GM10266 (cell line): ENCODE data around the gene DLK2.

Source experiments
- DNase-seq: peaks from one replicate; pipeline ENCODE4 v3.0.0; 2012; ENCODE audit errors: extremely low spot score
- TF ChIP-seq, protein P1 (sequence below): IDR thresholded peaks from 2 replicates; pipeline ENCODE4 v1.5.1; 2012; ENCODE audit warnings: mild to moderate bottlenecking, low read depth; ENCODE audit not compliant: control insufficient read depth, insufficient read depth; ENCODE audit errors: missing control alignments

DLK2 gene

DNA sequence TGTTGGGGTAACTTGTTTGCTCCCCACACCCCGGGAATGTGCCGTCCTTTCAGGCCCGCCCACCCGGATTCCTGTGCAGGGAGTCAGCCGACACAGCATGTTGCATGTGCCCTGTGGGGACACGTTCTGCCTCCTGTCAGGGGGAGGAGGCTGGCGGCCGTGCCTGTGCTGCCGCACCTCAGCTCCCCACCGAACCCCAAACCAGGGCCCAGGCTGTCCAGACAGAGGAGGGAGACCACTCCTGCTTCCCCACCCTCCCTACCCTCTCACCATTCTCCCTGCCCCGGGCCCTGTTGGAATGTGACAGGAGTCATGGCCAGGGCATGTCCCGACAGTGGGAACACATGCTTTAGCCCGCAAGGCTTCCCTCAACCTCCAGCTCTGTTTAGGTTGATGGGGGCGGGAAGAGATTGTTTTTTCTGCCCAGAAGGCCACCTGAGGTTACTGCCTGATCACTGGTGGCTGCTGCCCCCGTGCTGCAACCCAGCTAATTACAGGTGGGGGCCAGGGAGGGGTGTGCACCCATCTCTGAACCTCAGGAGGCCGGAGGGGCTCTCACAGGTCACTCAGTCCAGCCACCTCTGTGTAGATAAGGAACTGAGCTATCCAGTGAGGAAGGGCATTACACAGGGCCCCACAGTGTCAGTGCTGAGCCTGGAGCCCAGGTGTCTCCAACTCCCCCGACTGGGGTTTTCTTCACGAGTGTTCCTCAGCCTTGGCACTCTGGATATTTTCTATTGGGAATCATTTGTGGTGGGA lies 41.2 kb upstream of the DLK2 start:
- no peak for DNase-seq
- TF ChIP-seq, protein P1, sequence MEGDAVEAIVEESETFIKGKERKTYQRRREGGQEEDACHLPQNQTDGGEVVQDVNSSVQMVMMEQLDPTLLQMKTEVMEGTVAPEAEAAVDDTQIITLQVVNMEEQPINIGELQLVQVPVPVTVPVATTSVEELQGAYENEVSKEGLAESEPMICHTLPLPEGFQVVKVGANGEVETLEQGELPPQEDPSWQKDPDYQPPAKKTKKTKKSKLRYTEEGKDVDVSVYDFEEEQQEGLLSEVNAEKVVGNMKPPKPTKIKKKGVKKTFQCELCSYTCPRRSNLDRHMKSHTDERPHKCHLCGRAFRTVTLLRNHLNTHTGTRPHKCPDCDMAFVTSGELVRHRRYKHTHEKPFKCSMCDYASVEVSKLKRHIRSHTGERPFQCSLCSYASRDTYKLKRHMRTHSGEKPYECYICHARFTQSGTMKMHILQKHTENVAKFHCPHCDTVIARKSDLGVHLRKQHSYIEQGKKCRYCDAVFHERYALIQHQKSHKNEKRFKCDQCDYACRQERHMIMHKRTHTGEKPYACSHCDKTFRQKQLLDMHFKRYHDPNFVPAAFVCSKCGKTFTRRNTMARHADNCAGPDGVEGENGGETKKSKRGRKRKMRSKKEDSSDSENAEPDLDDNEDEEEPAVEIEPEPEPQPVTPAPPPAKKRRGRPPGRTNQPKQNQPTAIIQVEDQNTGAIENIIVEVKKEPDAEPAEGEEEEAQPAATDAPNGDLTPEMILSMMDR: peak; percentile 62

DNA sequence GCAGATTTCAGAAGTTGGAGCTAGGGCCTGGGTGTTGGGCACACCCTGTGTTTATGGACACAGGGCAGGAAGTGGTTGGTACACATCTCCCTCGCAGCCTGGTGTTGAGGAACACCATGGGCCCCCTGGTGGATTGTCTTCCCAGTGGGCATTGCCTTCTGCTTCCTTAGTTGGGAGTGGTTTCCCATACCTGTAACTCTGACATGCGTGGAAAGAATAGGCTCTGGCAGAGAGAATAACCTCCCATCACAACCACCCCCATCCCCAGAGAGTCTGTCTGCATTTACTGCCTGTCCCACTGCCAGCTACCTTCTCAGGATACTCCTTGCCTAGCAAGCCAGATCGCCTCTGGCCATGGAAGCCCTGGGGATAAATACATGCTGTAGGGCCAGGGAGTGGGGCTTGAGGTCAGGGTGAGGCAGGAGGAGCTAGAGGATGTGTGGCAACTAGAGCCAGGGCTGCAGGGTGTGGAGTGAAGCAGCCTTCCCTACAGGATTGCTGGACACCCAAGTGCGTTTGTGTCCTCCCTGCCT lies 40.1 kb upstream of the DLK2 start:
- DNase-seq: no peak
- TF ChIP-seq, protein P1: no peak

DNA sequence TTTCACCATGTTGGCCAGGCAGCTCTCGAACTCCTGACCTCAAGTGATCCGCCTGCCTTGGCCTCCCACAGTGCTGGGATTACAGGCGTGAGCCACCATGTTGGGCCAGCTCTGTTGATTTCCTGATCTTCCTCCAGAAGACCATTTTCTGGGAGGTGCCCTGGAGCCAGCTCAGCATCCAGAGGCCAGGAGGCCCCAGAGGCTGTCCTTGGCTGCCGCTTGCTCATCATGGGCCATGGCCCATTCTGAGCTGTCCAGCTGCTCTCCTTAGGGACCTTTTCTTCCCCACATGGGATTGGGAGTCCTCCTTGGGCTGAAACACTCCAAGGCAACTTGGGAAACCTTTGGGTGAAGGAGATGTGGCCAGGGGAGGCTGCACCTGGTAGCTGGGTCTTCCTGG lies 39.4 kb upstream of the DLK2 start:
- TF ChIP-seq, protein P1: no peak
- DNase-seq: no peak

DNA sequence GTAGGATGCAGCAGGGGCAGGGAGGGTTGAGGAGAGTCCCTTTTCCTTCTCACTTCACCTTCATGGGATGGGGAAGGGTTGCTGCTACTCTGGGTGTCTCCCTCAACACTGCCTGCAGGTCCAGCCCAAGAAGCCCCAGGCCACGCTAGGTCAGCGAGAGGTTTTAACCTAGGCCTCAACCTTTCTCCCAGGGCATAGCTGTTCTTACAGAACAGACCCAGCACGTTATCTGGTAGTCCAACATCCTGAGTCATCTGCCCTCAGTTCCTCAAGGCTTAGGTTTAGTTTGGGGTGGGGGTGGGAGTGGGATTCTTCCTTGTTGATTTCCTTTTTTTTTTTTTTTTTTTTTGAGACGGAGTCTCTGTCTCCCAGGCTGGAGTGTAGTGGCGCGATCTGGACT lies 39.0 kb upstream of the DLK2 start:
- TF ChIP-seq, protein P1: no peak
- DNase-seq: no peak

DNA sequence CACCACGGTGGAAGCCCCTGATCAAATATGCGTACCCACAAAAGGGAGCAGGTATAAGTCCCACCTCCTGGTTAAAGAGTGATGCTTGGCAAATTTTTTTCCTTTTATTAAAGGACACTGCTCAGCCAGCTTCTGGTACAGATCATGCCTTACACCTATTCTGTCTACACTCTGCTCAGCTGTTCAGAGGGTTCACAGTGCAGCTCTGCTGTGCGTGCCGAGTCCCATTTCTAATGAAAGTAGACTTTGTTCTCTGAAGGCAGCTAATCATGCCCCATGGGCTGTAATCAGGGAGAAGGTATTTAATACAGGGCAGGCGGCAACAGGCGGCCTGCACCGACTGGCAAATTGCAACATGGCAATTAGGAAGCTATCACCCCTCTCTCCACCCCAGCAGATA lies 38.5 kb upstream of the DLK2 start:
- no peak for DNase-seq
- TF ChIP-seq, protein P1: no peak

DNA sequence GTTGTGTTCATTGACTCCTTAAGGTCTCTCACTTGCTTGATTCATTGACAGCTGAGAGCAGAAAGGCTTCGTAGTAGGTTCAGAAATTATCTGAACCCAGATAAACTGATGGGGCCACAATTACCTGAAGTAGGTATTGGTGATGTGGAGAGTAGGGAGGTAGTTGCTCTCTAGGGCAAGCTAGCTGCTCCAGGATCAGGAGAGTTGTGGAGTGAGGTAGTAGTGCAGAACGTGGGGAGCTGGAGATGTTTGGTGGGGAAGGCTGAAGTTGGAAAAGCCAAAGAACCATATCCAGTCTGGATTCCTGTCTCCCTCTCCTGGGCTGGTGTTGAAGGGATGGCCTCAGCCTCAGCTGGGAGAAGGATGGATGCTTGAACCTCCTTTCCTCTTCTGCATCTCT lies 37.9 kb upstream of the DLK2 start:
- no peak for DNase-seq
- TF ChIP-seq, protein P1: no peak

DNA sequence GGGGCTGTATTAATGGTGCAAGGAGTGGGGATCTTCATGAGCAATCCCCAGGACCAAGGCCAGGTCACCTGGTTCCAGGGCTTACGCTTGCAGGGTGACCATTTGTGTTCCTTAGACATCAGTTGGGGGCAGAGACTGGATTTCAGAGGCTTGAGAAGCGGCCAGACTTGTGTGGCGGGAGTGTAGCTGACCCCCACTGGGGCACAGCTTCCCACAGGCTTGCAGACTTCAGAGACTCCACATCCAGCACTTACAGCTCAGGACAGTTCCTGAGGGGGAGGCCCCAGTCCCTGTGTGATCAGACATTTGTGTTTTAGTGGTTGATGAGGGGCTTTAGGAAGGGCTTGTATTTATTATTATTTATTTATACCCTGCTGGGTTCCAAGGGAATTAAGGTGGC lies 37.3 kb upstream of the DLK2 start:
- TF ChIP-seq, protein P1: no peak
- no peak for DNase-seq
